Measurements from ENCODE around the gene CAPN1. TPM values are rescaled to one million over a fixed set of nuclear protein-coding genes. Genes with fewer than 3 reads are reported as not detected.

CAPN1 gene
- total RNA-seq, 1 donor from 2014 or later, result 154 TPM

DNA sequence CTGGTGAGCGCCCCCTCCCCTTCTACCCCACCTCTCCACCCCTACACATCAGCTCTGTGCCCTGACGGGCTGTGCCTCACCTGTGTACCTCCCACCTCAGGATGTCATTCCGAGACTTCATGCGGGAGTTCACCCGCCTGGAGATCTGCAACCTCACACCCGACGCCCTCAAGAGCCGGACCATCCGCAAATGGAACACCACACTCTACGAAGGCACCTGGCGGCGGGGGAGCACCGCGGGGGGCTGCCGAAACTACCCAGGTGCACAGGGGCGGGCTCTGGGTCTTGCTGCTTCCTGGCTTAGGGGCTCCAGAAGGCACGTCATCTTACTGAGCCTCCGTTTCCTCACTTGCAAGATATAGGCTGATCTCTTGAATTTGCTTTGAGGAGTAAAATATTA is 6.8 kb downstream of the CAPN1 start:
- no peak overlapping the region for H3K4me3 Mint-ChIP-seq (ENCODE audit: unreplicated experiment)
- peaks cover 35% of the 10 kb centered on the region for H3K36me3 Mint-ChIP-seq (ENCODE audit: unreplicated experiment)
- H3K9me3 Mint-ChIP-seq (ENCODE audit: unreplicated experiment), result no peaks in the 10 kb centered on the region
- no peak for DNase-seq (ENCODE audit: extremely low spot score, unreplicated experiment)
- TF ChIP-seq, protein P1, sequence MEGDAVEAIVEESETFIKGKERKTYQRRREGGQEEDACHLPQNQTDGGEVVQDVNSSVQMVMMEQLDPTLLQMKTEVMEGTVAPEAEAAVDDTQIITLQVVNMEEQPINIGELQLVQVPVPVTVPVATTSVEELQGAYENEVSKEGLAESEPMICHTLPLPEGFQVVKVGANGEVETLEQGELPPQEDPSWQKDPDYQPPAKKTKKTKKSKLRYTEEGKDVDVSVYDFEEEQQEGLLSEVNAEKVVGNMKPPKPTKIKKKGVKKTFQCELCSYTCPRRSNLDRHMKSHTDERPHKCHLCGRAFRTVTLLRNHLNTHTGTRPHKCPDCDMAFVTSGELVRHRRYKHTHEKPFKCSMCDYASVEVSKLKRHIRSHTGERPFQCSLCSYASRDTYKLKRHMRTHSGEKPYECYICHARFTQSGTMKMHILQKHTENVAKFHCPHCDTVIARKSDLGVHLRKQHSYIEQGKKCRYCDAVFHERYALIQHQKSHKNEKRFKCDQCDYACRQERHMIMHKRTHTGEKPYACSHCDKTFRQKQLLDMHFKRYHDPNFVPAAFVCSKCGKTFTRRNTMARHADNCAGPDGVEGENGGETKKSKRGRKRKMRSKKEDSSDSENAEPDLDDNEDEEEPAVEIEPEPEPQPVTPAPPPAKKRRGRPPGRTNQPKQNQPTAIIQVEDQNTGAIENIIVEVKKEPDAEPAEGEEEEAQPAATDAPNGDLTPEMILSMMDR (IDR thresholded peaks at IDR 0.05), result no peak
- H3K27me3 Mint-ChIP-seq (ENCODE audit: unreplicated experiment), result no peaks in the 10 kb centered on the region
- no peak overlapping the region for H3K27ac Mint-ChIP-seq (ENCODE audit: unreplicated experiment)
- peaks cover 2% of the 10 kb centered on the region for H3K4me1 Mint-ChIP-seq (ENCODE audit: unreplicated experiment)

DNA sequence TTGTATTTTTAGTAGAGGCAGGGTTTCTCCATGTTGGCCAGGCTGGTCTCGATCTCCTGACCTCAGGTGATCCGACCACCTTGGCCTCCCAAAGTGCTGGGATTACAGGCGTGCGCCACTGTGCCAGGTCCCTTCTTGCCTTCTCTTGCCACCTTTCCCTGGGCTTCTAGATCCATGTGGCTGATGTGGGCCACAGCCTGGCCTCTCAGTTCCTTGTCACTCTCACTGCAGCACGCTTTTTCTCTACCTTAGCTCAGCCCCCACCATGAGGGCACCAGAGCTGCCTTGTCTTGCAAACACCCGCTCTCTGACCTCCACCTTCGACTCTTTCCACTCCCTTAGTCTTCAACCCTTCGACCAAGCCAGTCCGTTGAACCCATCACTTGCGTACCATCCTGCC is 7.5 kb downstream of the CAPN1 start:
- TF ChIP-seq, protein P1 (IDR thresholded peaks at IDR 0.05), result no peak
- DNase-seq (ENCODE audit: extremely low spot score, unreplicated experiment), result no peak
- Mint-ChIP-seq H3K27me3 (ENCODE audit: unreplicated experiment) (no peaks in the 10 kb centered on the region), H3K9me3 (ENCODE audit: unreplicated experiment) (no peaks in the 10 kb centered on the region), H3K27ac (ENCODE audit: unreplicated experiment) (no peak overlapping the region), H3K36me3 (ENCODE audit: unreplicated experiment) (peaks cover 38% of the 10 kb centered on the region), H3K4me3 (ENCODE audit: unreplicated experiment) (no peak overlapping the region), H3K4me1 (ENCODE audit: unreplicated experiment) (no peaks in the 10 kb centered on the region)

DNA sequence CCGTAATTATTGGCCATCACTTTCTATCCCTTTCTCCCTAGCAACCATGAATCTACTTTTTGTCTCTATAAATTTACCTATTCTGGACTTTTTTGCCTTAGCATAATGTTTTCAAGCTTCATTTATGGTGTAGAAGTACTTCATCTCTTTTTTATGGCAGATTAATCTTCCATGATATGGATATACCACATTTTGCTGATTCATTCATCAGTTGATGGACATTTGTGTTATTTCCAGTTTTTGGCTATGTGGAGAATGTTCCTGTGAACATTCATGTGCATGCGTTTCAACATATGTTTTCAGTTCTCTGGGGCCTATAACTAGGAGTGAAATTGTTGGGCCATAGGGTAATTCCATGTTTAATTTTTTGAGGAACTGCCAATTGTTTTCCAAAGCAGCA is 12.8 kb downstream of the CAPN1 start:
- Mint-ChIP-seq H3K27ac (ENCODE audit: unreplicated experiment) (no peak overlapping the region), H3K4me3 (ENCODE audit: unreplicated experiment) (no peak overlapping the region), H3K36me3 (ENCODE audit: unreplicated experiment) (peaks cover 51% of the 10 kb centered on the region), H3K4me1 (ENCODE audit: unreplicated experiment) (no peaks in the 10 kb centered on the region), H3K9me3 (ENCODE audit: unreplicated experiment) (no peaks in the 10 kb centered on the region), H3K27me3 (ENCODE audit: unreplicated experiment) (no peaks in the 10 kb centered on the region)
- TF ChIP-seq, protein P1 (IDR thresholded peaks at IDR 0.05), result no peak
- no peak for DNase-seq (ENCODE audit: extremely low spot score, unreplicated experiment)

DNA sequence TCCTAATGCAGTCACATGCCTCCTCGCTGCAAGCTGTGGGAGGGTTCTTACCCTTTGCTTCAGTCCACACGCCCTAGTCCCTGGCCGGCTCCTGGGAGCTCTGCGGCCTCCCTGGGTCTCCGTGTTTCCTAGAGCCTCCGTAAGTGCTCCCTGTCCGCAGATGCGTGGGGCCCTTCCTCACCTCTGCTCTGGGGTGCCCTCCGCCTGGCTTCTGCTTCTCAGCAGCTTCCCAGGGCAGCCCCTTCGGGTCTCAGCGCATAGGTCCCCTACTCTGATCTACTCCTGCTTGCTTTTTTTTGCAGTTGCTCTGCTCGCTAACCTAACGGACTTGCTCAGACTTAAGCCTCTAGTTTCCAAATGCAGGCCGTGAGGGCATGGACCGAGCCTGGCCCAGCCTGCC is 22.4 kb downstream of the CAPN1 start:
- H3K9me3 Mint-ChIP-seq (ENCODE audit: unreplicated experiment), result no peaks in the 10 kb centered on the region
- TF ChIP-seq, protein P1 (IDR thresholded peaks at IDR 0.05), result no peak
- H3K4me3 Mint-ChIP-seq (ENCODE audit: unreplicated experiment), result no peak overlapping the region
- peaks cover 3% of the 10 kb centered on the region for H3K4me1 Mint-ChIP-seq (ENCODE audit: unreplicated experiment)
- H3K36me3 Mint-ChIP-seq (ENCODE audit: unreplicated experiment), result peaks cover 28% of the 10 kb centered on the region
- no peak for DNase-seq (ENCODE audit: extremely low spot score, unreplicated experiment)
- H3K27ac Mint-ChIP-seq (ENCODE audit: unreplicated experiment), result no peak overlapping the region
- no peaks in the 10 kb centered on the region for H3K27me3 Mint-ChIP-seq (ENCODE audit: unreplicated experiment)

DNA sequence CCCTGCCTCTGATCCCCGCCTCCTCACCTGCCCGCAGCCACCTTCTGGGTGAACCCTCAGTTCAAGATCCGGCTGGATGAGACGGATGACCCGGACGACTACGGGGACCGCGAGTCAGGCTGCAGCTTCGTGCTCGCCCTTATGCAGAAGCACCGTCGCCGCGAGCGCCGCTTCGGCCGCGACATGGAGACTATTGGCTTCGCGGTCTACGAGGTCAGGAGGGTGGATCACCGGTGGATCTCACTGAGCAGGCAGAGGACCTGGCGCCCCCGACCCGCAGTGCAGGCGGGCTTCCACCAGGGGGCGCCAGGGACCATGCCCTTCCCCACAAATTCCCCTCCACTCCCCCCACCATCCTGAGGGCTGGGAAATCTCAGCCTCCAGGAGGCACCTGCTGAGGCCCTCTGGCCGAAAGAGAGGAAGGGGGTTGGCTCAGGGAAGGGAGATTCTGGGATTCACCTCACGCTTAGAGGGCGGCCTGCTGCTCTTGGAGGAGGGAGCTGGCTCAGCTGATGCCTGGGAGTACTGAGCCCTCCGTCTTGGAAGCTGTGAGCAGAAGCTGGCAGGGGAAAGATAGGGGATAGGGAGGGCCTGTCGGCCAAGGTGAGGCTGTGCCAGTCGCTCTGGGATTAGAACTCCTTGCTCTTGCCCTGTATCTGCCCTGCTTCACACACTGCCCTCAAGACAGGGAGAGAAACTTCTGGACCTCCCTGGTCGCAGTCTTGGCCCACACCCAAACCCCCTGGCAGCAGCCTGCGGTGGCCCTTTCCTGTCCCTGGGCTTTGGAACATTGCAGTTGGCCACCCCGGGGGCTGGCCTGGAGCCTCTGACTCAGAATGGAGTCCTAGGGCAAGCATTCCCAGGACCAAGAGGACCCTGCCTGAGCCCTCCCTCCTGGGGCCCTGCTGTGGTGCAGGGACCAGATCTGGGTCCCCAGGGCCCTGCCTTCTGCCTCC is 23.2 kb downstream of the CAPN1 start:
- H3K36me3 Mint-ChIP-seq (ENCODE audit: unreplicated experiment), result peaks cover 22% of the 10 kb centered on the region
- no peaks in the 10 kb centered on the region for H3K27me3 Mint-ChIP-seq (ENCODE audit: unreplicated experiment)
- H3K4me3 Mint-ChIP-seq (ENCODE audit: unreplicated experiment), result no peak overlapping the region
- TF ChIP-seq, protein P1 (IDR thresholded peaks at IDR 0.05), result peak; percentile 90
- H3K4me1 Mint-ChIP-seq (ENCODE audit: unreplicated experiment), result peaks cover 3% of the 10 kb centered on the region
- H3K9me3 Mint-ChIP-seq (ENCODE audit: unreplicated experiment), result no peaks in the 10 kb centered on the region
- DNase-seq (ENCODE audit: extremely low spot score, unreplicated experiment), result no peak
- H3K27ac Mint-ChIP-seq (ENCODE audit: unreplicated experiment), result no peak overlapping the region
